Measurements from ENCODE around the gene EFCAB6.

DNA sequence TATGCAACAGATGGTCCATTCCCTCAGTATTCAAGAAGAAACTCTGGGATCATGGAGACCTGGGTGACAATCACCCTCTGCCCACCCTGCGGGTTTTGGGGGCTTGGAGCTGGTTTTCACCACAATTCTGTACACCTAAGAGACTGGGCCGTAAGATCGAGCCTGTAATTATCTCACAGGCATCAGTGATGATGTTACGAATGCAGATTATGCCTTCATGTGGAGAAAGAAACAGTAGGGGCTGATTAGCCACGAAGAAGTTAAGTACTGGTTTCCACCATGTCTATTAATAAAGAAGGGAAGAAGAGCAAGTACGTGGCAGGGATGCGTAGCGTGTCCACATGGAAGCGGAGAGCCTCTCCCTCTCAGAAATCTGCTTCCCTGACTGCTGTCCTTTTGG lies 5.3 kb upstream of the EFCAB6 start:
- no peak for TF ChIP-seq POLR2A (conservative IDR thresholded peaks at IDR 0.05)
- no peak for TF ChIP-seq MEF2D (tag; conservative IDR thresholded peaks at IDR 0.05; ENCODE audit: low read depth)
- no peak for TF ChIP-seq CTCF (IDR thresholded peaks at IDR 0.05 in 2 of 3, conservative IDR thresholded peaks at IDR 0.05 in 1 of 3; ENCODE audit: insufficient read depth in 2 of 3, low read depth in 1 of 3, low read length in 3 of 3)
- no peak for TF ChIP-seq ZNF12 (CRISPR knock-in tag; IDR thresholded peaks at IDR 0.05)
- no peak for TF ChIP-seq NCOA1 (IDR thresholded peaks at IDR 0.05; ENCODE audit: low read depth)
- TF ChIP-seq, protein P1, sequence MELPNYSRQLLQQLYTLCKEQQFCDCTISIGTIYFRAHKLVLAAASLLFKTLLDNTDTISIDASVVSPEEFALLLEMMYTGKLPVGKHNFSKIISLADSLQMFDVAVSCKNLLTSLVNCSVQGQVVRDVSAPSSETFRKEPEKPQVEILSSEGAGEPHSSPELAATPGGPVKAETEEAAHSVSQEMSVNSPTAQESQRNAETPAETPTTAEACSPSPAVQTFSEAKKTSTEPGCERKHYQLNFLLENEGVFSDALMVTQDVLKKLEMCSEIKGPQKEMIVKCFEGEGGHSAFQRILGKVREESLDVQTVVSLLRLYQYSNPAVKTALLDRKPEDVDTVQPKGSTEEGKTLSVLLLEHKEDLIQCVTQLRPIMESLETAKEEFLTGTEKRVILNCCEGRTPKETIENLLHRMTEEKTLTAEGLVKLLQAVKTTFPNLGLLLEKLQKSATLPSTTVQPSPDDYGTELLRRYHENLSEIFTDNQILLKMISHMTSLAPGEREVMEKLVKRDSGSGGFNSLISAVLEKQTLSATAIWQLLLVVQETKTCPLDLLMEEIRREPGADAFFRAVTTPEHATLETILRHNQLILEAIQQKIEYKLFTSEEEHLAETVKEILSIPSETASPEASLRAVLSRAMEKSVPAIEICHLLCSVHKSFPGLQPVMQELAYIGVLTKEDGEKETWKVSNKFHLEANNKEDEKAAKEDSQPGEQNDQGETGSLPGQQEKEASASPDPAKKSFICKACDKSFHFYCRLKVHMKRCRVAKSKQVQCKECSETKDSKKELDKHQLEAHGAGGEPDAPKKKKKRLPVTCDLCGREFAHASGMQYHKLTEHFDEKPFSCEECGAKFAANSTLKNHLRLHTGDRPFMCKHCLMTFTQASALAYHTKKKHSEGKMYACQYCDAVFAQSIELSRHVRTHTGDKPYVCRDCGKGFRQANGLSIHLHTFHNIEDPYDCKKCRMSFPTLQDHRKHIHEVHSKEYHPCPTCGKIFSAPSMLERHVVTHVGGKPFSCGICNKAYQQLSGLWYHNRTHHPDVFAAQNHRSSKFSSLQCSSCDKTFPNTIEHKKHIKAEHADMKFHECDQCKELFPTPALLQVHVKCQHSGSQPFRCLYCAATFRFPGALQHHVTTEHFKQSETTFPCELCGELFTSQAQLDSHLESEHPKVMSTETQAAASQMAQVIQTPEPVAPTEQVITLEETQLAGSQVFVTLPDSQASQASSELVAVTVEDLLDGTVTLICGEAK (IDR thresholded peaks at IDR 0.05) = no peak
- TF ChIP-seq, protein P1 (CRISPR knock-in tag; IDR thresholded peaks at IDR 0.05) = no peak

Measured in K562 (cell line).